ENCODE results near the gene PXDN. TPM values are rescaled to one million over a fixed set of nuclear protein-coding genes. Genes with fewer than 3 reads are reported as not detected.

Gene PXDN
- total and polyA plus RNA-seq, 2 donors (not counting 1 experiment from before 2014, with no cell fraction given) = 0.21 to 1.4 TPM

DNA sequence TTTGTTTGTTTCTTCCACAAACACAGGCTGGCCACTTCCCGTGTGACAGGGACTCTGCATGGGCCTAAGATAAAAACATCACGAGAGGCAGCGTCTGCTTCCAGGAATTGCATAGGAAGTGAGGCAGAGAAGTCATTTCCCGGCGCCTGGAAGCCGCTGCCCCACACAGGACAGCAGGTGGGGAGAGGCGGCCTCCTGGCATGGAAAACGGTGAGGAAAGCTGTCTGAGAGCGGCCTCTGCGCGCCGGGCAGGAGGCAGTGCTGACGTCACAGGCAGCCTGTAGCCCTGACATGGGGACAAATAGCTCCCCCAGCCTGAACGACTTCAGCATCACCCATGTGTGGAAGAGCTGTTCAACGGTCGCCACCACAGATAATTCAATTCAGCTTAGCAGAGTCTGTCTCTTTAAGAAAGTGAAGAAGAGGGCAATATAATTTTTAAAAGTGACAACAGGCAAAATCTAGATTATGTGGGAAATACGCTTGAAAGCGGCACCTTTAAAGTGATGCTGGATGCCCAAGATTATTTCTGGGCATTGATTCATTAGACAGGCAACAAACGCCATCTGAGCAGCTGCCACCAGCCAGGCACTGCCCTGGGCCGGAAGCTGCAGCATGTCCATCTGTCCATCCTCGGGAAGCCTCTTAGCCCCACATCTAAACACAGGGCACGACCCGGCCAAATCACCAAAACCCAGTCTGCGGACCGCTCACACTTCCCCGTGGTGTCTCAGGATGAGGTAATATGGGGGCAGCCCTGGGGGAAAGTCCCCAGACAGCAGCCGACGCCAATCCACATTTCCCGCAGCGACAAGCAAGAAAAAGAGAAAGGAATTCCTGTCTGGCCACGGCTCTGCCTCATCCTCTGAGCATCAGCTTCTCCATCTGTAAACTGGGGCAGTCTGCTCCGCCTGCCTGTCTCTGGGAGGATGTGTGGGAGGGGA is 138.9 kb downstream of the PXDN start:
- ChIA-PET CTCF (no interaction called here), POLR2A (no interaction called here)
- Mint-ChIP-seq H3K9me3 (ENCODE audit: insufficient read depth) (no peaks in the 10 kb centered on the region), H3K27me3 (peaks cover 4% of the 10 kb centered on the region), H3K4me1 (peaks cover 31% of the 10 kb centered on the region), H3K27ac (no peak overlapping the region), H3K4me3 (no peak overlapping the region)
- no peaks in the 10 kb centered on the region for H3K79me2 ChIP-seq (ENCODE audit: control insufficient read depth, insufficient read depth, low read length)
- peak overlapping the region in 2 of 5 experiments; percentile 8 to 12 for H3K4me3 ChIP-seq (ENCODE audit: control extremely low read depth in 1 of 5, extremely low read depth in 1 of 5, insufficient read depth in 1 of 5, low read depth in 2 of 5, low read length in 4 of 5)
- H3K27ac ChIP-seq (ENCODE audit: low read length in 2 of 2) = no peak overlapping the region
- no peaks in the 10 kb centered on the region for H3K36me3 ChIP-seq (replicated peaks in 1 of 2; ENCODE audit: control extremely low read depth in 1 of 2, control insufficient read depth in 1 of 2, extremely low read depth in 1 of 2, insufficient read depth in 2 of 2, low read length in 1 of 2)
- peaks cover 0 to 25% (median 0%) of the 10 kb centered on the region in 3 donors for H3K9me3 ChIP-seq (ENCODE audit: control extremely low read depth in 1 of 3, control insufficient read depth in 2 of 3, insufficient read depth in 1 of 3, low read length in 2 of 3)
- TF ChIP-seq EZH2 (IDR thresholded peaks at IDR 0.05; ENCODE audit: borderline replicate concordance, insufficient read depth, low read depth, low read length, poor library complexity, severe bottlenecking) = no peak
- TF ChIP-seq, protein P1, sequence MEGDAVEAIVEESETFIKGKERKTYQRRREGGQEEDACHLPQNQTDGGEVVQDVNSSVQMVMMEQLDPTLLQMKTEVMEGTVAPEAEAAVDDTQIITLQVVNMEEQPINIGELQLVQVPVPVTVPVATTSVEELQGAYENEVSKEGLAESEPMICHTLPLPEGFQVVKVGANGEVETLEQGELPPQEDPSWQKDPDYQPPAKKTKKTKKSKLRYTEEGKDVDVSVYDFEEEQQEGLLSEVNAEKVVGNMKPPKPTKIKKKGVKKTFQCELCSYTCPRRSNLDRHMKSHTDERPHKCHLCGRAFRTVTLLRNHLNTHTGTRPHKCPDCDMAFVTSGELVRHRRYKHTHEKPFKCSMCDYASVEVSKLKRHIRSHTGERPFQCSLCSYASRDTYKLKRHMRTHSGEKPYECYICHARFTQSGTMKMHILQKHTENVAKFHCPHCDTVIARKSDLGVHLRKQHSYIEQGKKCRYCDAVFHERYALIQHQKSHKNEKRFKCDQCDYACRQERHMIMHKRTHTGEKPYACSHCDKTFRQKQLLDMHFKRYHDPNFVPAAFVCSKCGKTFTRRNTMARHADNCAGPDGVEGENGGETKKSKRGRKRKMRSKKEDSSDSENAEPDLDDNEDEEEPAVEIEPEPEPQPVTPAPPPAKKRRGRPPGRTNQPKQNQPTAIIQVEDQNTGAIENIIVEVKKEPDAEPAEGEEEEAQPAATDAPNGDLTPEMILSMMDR (IDR thresholded peaks at IDR 0.05) = no peak
- no peak for ATAC-seq (ENCODE audit: low read depth)
- no peaks in the 10 kb centered on the region for H4K20me1 ChIP-seq (ENCODE audit: control insufficient read depth, insufficient read depth, low read length, poor library complexity, severe bottlenecking)
- H3K4me1 ChIP-seq (ENCODE audit: control insufficient read depth in 2 of 2, insufficient read depth in 2 of 2, low read length in 2 of 2) = peaks cover 42 to 46% of the 10 kb centered on the region in 2 donors
- no peak overlapping the region for H2AFZ ChIP-seq (ENCODE audit: insufficient read depth, low read depth, low read length, poor library complexity, severe bottlenecking)
- H3K27me3 ChIP-seq (replicated peaks in 1 of 4; ENCODE audit: control extremely low read depth in 1 of 4, control insufficient read depth in 3 of 4, insufficient read depth in 4 of 4, low read length in 3 of 4) = peaks cover 0 to 22% (median 6%) of the 10 kb centered on the region in 4 experiments
- intact Hi-C loops (cut with micrococcal nuclease) = no loop called here
- 46% methylated on average over 23 of the region's 32 CpGs for WGBS (ENCODE audit: insufficient coverage)
- peak overlapping the region; percentile 64 for H3K4me2 ChIP-seq (replicated peaks; ENCODE audit: low read depth, low read length, poor library complexity, severe bottlenecking)
- H3K9ac ChIP-seq (ENCODE audit: low read length) = peak overlapping the region; percentile 8
- peak; percentile 73 for DNase-seq

DNA sequence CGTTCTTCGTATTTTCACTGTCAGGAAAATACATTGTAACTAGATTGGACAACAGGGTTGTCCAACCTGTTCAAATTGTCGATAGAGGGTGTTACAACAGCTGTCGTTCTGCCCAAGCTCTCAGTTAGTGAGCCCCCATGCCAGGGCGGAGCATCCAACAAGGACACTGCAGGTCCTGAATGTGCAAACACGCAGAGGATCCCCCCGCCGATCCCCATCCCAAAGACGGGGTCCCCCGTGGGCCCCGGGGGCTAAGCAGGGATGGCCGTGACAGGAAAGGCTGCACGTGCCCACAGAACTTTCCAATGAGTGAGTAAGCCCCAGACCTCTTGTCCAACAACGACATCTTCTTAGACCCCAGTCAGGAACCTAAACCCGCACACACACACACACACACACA is 140.8 kb downstream of the PXDN start:
- H3K36me3 ChIP-seq (replicated peaks in 1 of 2; ENCODE audit: control extremely low read depth in 1 of 2, control insufficient read depth in 1 of 2, extremely low read depth in 1 of 2, insufficient read depth in 2 of 2, low read length in 1 of 2) = no peaks in the 10 kb centered on the region
- Mint-ChIP-seq H3K9me3 (ENCODE audit: insufficient read depth) (no peaks in the 10 kb centered on the region), H3K27ac (no peak overlapping the region), H3K27me3 (peaks cover 8% of the 10 kb centered on the region), H3K4me3 (no peak overlapping the region), H3K4me1 (peaks cover 17% of the 10 kb centered on the region)
- TF ChIP-seq EZH2 (IDR thresholded peaks at IDR 0.05; ENCODE audit: borderline replicate concordance, insufficient read depth, low read depth, low read length, poor library complexity, severe bottlenecking) = no peak
- TF ChIP-seq, protein P1 (IDR thresholded peaks at IDR 0.05) = no peak
- no peak overlapping the region for H3K9ac ChIP-seq (ENCODE audit: low read length)
- intact Hi-C loops (cut with micrococcal nuclease) = no loop called here
- no peak overlapping the region for H3K4me3 ChIP-seq (ENCODE audit: control extremely low read depth in 1 of 5, extremely low read depth in 1 of 5, insufficient read depth in 1 of 5, low read depth in 2 of 5, low read length in 4 of 5)
- WGBS (ENCODE audit: insufficient coverage) = 95% methylated on average over 14 of the region's 15 CpGs
- CTCF ChIA-PET = no interaction called here
- peaks cover 27 to 32% of the 10 kb centered on the region in 2 donors for H3K4me1 ChIP-seq (ENCODE audit: control insufficient read depth in 2 of 2, insufficient read depth in 2 of 2, low read length in 2 of 2)
- H2AFZ ChIP-seq (ENCODE audit: insufficient read depth, low read depth, low read length, poor library complexity, severe bottlenecking) = no peak overlapping the region
- no peak overlapping the region for H3K4me2 ChIP-seq (replicated peaks; ENCODE audit: low read depth, low read length, poor library complexity, severe bottlenecking)
- no peak for DNase-seq
- POLR2A ChIA-PET = no interaction called here
- no peak overlapping the region for H3K27ac ChIP-seq (ENCODE audit: low read length in 2 of 2)
- no peak for ATAC-seq (ENCODE audit: low read depth)
- no peaks in the 10 kb centered on the region for H3K79me2 ChIP-seq (ENCODE audit: control insufficient read depth, insufficient read depth, low read length)
- H4K20me1 ChIP-seq (ENCODE audit: control insufficient read depth, insufficient read depth, low read length, poor library complexity, severe bottlenecking) = no peaks in the 10 kb centered on the region
- peaks cover 0 to 19% (median 0%) of the 10 kb centered on the region in 3 donors for H3K9me3 ChIP-seq (ENCODE audit: control extremely low read depth in 1 of 3, control insufficient read depth in 2 of 3, insufficient read depth in 1 of 3, low read length in 2 of 3)
- peaks cover 0 to 22% (median 6%) of the 10 kb centered on the region in 4 experiments for H3K27me3 ChIP-seq (replicated peaks in 1 of 4; ENCODE audit: control extremely low read depth in 1 of 4, control insufficient read depth in 3 of 4, insufficient read depth in 4 of 4, low read length in 3 of 4)
